Pancreas (tissue), 10 donors: Measurements from ENCODE around the gene CDH4. TPM values are rescaled to one million over a fixed set of nuclear protein-coding genes. Genes with fewer than 3 reads are reported as not detected.

Experiments used
- ATAC-seq, 4 donors: fragments of 200-7000 bp; cut with Tn5 transposase; one replicate each; pipeline versions ENCODE4 v1.8.0 to v1.9.1; 2020; ENCODE audit warnings: mild to moderate bottlenecking in 4 of 4, moderate library complexity in 4 of 4
- DNase-seq, 6 donors: peaks; one replicate each; pipeline ENCODE4 v3.0.0-alpha.2; 2020
- FAIRE-seq: peaks from 2 replicates; lab custom pipeline; 2012; peaks lifted over from hg19 to GRCh38; lab: Jason Lieb, UNC
- H3K27ac ChIP-seq, 4 donors: fragments of 200-600 bp; sonication (generic); 1 replicate in 3 of 4; 2 replicates in 1 of 4; pipeline versions ENCODE4 v1.5.0 to v1.8.0; 2020
- H3K27me3 ChIP-seq, 4 donors: fragments of 200-600 bp; one replicate each; pipeline ENCODE4 v1.8.0; 2021
- H3K36me3 ChIP-seq, 3 donors: fragments of 200-600 bp; sonication (generic) in 1 of 3; one replicate each; pipeline versions ENCODE4 v1.5.0 to v1.8.0; 2020 to 2021
- H3K4me1 ChIP-seq, 3 donors: fragments of 200-600 bp; one replicate each; pipeline ENCODE4 v1.8.0; 2021
- H3K4me3 ChIP-seq, 4 donors: fragments of 200-600 bp; sonication (generic) in 2 of 4; one replicate each; pipeline versions ENCODE4 v1.5.0 to v1.8.0; 2020 to 2021
- H3K9me3 ChIP-seq, 4 donors: fragments of 200-600 bp; one replicate each; pipeline ENCODE4 v1.8.0; 2021
- WGBS, 2 donors: extraction: QIAGEN DNeasy Blood & Tissue Kit; methylation state at CpG; one replicate each; pipeline ENCODE4 v1.1.7; 2013; 5-methylcytosine and 5-hydroxymethylcytosine counted together
- intact Hi-C, 3 donors: fragments of 100-400 bp; cut with DNase I; formaldehyde crosslinking; loops; one replicate each; pipeline versions ENCODE4 v1.11.1 to v1.14.2; 2022
- polyA plus RNA-seq, 2 donors: library from polyadenylated mRNA; stranded (reverse); fragments of 200-250 nt; gene quantifications; one replicate each; pipeline ENCODE4 v1.2.3, GENCODE V29; 2013
- total RNA-seq, 6 donors: library from RNA; stranded (reverse); fragmentation: NEBNext Ultra II Directional in 4 of 6; extraction: Animal tissue kit (Norgen Biotek cat#: 25700) in 4 of 6; gene quantifications; one replicate each; pipeline versions ENCODE4 v1.2.1 to v1.2.4, GENCODE V29; 2021 to 2023
- TF ChIP-seq, protein P1 (sequence below), 4 donors: fragments of 200-600 bp; sonication (generic) in 3 of 4; IDR thresholded peaks; one replicate each; pipeline versions ENCODE4 v1.5.0 to v1.8.0; 2021; ENCODE audit warnings: antibody characterized with exemption in 4 of 4
- donor health status: healthy with polysubstance abuse.
- donor health status: DM: no; HTN: no; CAD: no; lungs with moderate emphysema.
- donor health status: DM: no; HTN: no; CAD: no.
- donor health status: control.
- donor health status: control.
- donor health status: Bipolar disorder and iron deficiency.
- donor health status: DM: yes; HTN: yes; CAD: no.
- donor health status: DM: no; HTN: no; CAD: no.
- donor health status: DM: no; HTN: no; CAD: no.
- donor health status: DM: yes; HTN: yes; CAD: no.

The CDH4 gene
- total and polyA plus RNA-seq, 8 donors = 0.04 to 1.4 (median 0.27) TPM

DNA sequence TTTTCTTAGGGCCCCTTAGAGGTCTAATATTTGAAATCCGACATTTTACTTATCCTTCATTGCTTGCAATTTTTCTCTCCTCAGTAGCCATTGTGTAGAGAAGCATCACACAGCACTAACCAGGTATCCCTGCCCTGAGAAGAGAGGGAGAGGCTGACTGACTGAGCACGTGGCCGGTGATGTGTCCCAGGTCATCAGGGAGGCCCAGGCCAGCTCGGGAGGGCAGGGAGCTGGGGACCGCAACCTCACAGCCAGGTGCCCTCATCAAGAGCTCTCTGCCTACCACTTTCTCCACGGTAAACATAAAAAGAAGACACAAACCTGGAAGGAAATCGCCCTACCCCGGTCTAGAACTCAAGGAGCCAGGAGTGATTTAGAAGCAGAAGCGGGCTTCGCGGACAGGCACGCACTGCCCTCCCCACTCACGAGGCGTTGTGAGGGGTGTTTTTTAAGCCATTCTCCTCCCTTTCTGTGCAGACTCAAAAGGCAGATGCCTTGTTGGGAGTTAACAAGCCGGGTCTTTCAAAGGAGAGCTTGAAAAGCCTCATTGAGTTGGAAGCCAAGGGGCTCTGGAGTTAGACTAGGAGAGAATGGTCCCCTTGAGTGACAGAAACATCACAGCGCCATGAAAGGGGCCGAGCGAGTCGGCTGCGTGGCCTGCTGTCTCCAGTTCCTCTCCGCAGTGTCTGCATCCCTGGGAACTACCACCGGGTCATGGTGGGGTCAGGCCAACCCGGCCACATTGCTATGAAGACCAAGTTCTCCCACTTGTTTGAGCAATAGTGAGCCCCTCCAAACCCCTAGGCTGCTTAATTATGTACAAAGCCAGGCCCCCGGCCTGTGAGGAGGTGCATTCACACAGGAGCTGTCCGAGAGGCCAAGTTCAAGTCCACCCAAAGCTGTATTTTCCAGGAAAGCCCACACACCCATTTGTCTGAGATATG lies 285.4 kb downstream of the CDH4 start:
- H3K36me3 ChIP-seq = no peaks in the 10 kb centered on the region
- no peak for ATAC-seq
- H3K4me1 ChIP-seq = no peaks in the 10 kb centered on the region
- TF ChIP-seq, protein P1, sequence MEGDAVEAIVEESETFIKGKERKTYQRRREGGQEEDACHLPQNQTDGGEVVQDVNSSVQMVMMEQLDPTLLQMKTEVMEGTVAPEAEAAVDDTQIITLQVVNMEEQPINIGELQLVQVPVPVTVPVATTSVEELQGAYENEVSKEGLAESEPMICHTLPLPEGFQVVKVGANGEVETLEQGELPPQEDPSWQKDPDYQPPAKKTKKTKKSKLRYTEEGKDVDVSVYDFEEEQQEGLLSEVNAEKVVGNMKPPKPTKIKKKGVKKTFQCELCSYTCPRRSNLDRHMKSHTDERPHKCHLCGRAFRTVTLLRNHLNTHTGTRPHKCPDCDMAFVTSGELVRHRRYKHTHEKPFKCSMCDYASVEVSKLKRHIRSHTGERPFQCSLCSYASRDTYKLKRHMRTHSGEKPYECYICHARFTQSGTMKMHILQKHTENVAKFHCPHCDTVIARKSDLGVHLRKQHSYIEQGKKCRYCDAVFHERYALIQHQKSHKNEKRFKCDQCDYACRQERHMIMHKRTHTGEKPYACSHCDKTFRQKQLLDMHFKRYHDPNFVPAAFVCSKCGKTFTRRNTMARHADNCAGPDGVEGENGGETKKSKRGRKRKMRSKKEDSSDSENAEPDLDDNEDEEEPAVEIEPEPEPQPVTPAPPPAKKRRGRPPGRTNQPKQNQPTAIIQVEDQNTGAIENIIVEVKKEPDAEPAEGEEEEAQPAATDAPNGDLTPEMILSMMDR (IDR thresholded peaks at IDR 0.05) = no peak
- FAIRE-seq = no peak
- no peaks in the 10 kb centered on the region for H3K27me3 ChIP-seq
- no peak for DNase-seq
- intact Hi-C loops = no loop called here
- H3K27ac ChIP-seq = no peak overlapping the region
- whole genome bisulfite sequencing, 2 donors = 57 to 66% methylated on average over 25 of the region's 25 CpGs
- no peaks in the 10 kb centered on the region for H3K9me3 ChIP-seq
- H3K4me3 ChIP-seq = no peak overlapping the region

DNA sequence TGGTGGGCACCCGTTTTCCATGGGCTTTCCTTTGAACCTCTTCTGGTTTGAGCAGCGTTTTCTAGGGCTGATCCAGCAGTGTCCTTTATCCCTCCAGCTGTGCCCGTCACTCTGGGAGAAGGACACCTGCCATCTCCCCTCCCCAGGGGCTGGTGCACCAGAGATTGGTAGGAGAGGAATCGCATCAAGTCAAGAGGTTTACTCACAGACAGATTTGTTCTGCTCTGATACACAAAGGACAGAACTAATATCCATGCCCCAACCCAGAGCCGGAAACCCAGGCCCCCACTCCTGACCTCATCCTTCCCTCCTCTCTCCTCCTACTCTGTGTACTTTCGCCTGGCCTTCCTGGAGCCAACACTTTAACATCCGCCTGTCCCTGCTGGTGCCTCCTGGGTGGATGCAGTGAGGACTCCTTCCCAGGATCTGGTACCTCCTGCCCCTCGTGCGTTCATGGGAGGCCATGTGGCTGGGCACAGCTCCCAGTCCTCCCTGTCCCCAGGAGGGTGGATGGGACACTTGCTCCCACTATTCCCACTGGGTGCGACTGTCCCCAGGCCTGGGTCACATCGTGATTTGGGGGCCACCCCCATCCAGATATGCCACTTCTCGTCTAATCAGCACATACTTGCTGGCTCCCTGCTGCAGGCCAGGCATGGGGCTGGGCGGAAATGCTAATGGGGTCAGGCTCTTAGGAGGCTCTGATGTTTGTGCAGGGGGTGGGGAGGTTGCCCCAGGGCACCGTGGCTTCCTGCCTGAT lies 286.3 kb downstream of the CDH4 start:
- no peak for FAIRE-seq
- H3K27ac ChIP-seq = no peak overlapping the region
- 51 to 63% methylated on average over 14 of the region's 14 CpGs for WGBS, 2 donors

DNA sequence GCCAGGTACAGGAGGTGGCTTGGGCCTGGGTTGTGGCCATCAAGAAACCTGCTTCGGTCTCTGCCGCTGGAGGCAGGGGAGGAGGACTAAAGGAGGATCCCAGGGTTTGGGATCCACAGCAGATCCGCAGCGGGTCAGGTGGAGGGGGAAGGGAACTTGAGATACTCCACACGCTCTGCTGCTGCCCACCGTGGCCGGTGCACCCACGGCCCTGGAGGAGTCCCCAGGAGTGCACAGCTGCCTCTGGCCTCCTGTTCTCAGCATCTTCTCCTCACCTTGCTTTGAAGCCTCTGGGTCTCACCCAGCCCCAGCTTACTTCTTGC lies 286.8 kb downstream of the CDH4 start:
- Histone ChIP-seq H3K4me1 (no peaks in the 10 kb centered on the region), H3K27me3 (no peaks in the 10 kb centered on the region), H3K4me3 (no peak overlapping the region), H3K36me3 (no peaks in the 10 kb centered on the region), H3K27ac (no peak overlapping the region), H3K9me3 (no peaks in the 10 kb centered on the region)
- TF ChIP-seq, protein P1 (IDR thresholded peaks at IDR 0.05) = no peak
- DNase-seq (no peak), FAIRE-seq (no peak), ATAC-seq (no peak)
- WGBS, 2 donors = 67 to 88% methylated on average over 8 of the region's 8 CpGs
- intact Hi-C loops = no loop called here

More for the DNA sequence above, 286.3 kb downstream of the CDH4 start:
- TF ChIP-seq, protein P1 (IDR thresholded peaks at IDR 0.05) = no peak
- H3K27me3 ChIP-seq = no peaks in the 10 kb centered on the region
- H3K4me3 ChIP-seq = no peak overlapping the region
- no peaks in the 10 kb centered on the region for H3K4me1 ChIP-seq
- ATAC-seq = no peak
- no peaks in the 10 kb centered on the region for H3K36me3 ChIP-seq
- intact Hi-C loops = no loop called here
- no peaks in the 10 kb centered on the region for H3K9me3 ChIP-seq
- DNase-seq = no peak

DNA sequence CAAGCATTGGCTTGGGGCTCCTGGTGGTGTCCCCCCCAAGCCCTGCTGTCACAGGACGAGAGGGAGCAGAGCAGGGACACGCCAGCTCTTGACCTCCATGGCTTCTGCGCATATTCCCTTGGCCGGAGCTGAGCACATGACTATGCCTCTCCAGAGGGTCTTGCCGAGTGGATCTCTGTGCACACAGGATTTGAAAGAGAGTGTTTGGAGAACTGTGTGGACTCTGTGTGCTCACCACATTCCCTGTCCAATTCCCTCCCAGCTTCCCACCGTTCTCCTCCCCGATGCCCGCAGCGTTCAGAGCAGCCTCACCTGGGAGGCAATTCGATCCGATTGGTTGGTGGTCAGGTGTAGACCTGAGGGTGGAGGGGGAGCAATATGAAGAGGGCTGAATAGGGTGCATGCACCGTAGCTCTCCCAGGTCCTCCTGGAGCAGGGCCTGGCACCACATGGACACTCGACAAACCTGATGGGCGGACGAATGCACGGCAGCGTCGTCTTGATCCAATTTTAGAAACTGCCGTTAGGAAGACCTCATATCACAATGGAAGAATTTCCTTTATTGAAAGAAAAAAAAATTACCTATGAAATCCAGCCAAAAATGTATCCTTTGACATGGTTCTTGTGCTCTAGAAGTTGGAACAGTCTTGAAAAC lies 287.8 kb downstream of the CDH4 start:
- Histone ChIP-seq H3K9me3 (no peaks in the 10 kb centered on the region), H3K4me3 (no peak overlapping the region), H3K4me1 (no peaks in the 10 kb centered on the region), H3K27me3 (no peaks in the 10 kb centered on the region), H3K27ac (no peak overlapping the region), H3K36me3 (no peaks in the 10 kb centered on the region)
- intact Hi-C loops = no loop called here
- 75 to 82% methylated on average over 19 of the region's 19 CpGs for WGBS, 2 donors
- FAIRE-seq (no peak), DNase-seq (no peak), ATAC-seq (no peak)
- TF ChIP-seq, protein P1 (IDR thresholded peaks at IDR 0.05) = no peak
